ENCODE measurements around the gene GNAL. TPM values are rescaled to one million over a fixed set of nuclear protein-coding genes. Genes with fewer than 3 reads are reported as not detected.

Gene GNAL
- total and polyA plus RNA-seq, 4 donors, result 0.15 to 0.92 (median 0.72) TPM

DNA sequence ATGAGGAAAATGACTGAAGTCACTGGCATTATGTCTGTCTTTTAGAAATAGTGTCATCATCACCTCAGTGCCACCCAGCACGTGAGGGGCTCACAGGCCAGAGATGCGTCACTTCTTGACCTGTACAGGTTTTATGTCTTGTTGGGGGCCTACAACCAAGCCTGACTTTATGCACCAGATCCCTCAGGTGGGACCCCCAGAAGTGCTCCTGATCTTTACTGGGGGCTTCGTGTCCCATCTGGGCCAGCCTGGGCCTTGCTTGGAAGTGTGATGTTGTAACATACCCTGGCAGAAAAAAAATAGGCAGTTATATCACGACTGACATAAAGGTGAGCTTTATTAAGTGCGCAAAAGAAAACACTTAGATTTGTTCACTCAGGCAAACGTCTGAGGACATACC, 21.5 kb upstream of the GNAL start:
- no peak for DNase-seq (ENCODE audit: low spot score)
- Histone ChIP-seq H3K27ac (ENCODE audit: low read depth in 1 of 2, low read length in 2 of 2) (no peak overlapping the region), H3K36me3 (ENCODE audit: control insufficient read depth in 4 of 4, insufficient read depth in 3 of 4, low read depth in 1 of 4, low read length in 3 of 4) (no peaks in the 10 kb centered on the region), H3K9me3 (ENCODE audit: control insufficient read depth in 4 of 4, low read length in 3 of 4) (peaks cover 0 to under 1% (median 0%) of the 10 kb centered on the region in 4 donors), H3K9ac (ENCODE audit: low read depth in 1 of 2, low read length in 2 of 2) (no peak overlapping the region), H3K4me1 (ENCODE audit: control insufficient read depth in 4 of 4, insufficient read depth in 4 of 4, low read length in 3 of 4) (no peaks in the 10 kb centered on the region), H3K27me3 (ENCODE audit: control insufficient read depth in 4 of 4, insufficient read depth in 4 of 4, low read length in 3 of 4) (peaks cover 0 to under 1% (median 0%) of the 10 kb centered on the region in 4 donors), H3K4me3 (ENCODE audit: low read depth in 1 of 3, low read length in 3 of 3) (no peak overlapping the region)
- TF ChIP-seq, protein P1, sequence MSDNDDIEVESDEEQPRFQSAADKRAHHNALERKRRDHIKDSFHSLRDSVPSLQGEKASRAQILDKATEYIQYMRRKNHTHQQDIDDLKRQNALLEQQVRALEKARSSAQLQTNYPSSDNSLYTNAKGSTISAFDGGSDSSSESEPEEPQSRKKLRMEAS (IDR thresholded peaks at IDR 0.05), result no peak
- no peak for TF ChIP-seq GABPA (IDR thresholded peaks at IDR 0.05 in 1 of 2, conservative IDR thresholded peaks at IDR 0.05 in 1 of 2)
- no peak for TF ChIP-seq FOXA2 (IDR thresholded peaks at IDR 0.05)
- TF ChIP-seq RAD21 (IDR thresholded peaks at IDR 0.05), result no peak
- no peak for TF ChIP-seq HNF4A (conservative IDR thresholded peaks at IDR 0.05)
- TF ChIP-seq, protein P2, sequence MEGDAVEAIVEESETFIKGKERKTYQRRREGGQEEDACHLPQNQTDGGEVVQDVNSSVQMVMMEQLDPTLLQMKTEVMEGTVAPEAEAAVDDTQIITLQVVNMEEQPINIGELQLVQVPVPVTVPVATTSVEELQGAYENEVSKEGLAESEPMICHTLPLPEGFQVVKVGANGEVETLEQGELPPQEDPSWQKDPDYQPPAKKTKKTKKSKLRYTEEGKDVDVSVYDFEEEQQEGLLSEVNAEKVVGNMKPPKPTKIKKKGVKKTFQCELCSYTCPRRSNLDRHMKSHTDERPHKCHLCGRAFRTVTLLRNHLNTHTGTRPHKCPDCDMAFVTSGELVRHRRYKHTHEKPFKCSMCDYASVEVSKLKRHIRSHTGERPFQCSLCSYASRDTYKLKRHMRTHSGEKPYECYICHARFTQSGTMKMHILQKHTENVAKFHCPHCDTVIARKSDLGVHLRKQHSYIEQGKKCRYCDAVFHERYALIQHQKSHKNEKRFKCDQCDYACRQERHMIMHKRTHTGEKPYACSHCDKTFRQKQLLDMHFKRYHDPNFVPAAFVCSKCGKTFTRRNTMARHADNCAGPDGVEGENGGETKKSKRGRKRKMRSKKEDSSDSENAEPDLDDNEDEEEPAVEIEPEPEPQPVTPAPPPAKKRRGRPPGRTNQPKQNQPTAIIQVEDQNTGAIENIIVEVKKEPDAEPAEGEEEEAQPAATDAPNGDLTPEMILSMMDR (IDR thresholded peaks at IDR 0.05; ENCODE audit: low read depth, low read length, missing input control), result no peak
- no peak for TF ChIP-seq YY1 (IDR thresholded peaks at IDR 0.05)
- TF ChIP-seq FOXA1 (IDR thresholded peaks at IDR 0.05), result no peak
- TF ChIP-seq, protein P3, sequence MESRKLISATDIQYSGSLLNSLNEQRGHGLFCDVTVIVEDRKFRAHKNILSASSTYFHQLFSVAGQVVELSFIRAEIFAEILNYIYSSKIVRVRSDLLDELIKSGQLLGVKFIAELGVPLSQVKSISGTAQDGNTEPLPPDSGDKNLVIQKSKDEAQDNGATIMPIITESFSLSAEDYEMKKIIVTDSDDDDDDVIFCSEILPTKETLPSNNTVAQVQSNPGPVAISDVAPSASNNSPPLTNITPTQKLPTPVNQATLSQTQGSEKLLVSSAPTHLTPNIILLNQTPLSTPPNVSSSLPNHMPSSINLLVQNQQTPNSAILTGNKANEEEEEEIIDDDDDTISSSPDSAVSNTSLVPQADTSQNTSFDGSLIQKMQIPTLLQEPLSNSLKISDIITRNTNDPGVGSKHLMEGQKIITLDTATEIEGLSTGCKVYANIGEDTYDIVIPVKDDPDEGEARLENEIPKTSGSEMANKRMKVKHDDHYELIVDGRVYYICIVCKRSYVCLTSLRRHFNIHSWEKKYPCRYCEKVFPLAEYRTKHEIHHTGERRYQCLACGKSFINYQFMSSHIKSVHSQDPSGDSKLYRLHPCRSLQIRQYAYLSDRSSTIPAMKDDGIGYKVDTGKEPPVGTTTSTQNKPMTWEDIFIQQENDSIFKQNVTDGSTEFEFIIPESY (IDR thresholded peaks at IDR 0.05), result no peak
- 80% methylated on average over 6 of the region's 6 CpGs for WGBS

GRCh38 chr18:11668441-11669169, 20.5 kb upstream of the GNAL start:
- H3K36me3 ChIP-seq (ENCODE audit: control insufficient read depth in 4 of 4, insufficient read depth in 3 of 4, low read depth in 1 of 4, low read length in 3 of 4), result no peaks in the 10 kb centered on the region
- WGBS, result 55% methylated on average over 10 of the region's 10 CpGs
- H3K27ac ChIP-seq (ENCODE audit: low read depth in 1 of 2, low read length in 2 of 2), result no peak overlapping the region
- no peak overlapping the region for H3K4me3 ChIP-seq (ENCODE audit: low read depth in 1 of 3, low read length in 3 of 3)
- peaks cover 0 to 2% (median 0%) of the 10 kb centered on the region in 4 donors for H3K27me3 ChIP-seq (ENCODE audit: control insufficient read depth in 4 of 4, insufficient read depth in 4 of 4, low read length in 3 of 4)
- TF ChIP-seq, protein P4, sequence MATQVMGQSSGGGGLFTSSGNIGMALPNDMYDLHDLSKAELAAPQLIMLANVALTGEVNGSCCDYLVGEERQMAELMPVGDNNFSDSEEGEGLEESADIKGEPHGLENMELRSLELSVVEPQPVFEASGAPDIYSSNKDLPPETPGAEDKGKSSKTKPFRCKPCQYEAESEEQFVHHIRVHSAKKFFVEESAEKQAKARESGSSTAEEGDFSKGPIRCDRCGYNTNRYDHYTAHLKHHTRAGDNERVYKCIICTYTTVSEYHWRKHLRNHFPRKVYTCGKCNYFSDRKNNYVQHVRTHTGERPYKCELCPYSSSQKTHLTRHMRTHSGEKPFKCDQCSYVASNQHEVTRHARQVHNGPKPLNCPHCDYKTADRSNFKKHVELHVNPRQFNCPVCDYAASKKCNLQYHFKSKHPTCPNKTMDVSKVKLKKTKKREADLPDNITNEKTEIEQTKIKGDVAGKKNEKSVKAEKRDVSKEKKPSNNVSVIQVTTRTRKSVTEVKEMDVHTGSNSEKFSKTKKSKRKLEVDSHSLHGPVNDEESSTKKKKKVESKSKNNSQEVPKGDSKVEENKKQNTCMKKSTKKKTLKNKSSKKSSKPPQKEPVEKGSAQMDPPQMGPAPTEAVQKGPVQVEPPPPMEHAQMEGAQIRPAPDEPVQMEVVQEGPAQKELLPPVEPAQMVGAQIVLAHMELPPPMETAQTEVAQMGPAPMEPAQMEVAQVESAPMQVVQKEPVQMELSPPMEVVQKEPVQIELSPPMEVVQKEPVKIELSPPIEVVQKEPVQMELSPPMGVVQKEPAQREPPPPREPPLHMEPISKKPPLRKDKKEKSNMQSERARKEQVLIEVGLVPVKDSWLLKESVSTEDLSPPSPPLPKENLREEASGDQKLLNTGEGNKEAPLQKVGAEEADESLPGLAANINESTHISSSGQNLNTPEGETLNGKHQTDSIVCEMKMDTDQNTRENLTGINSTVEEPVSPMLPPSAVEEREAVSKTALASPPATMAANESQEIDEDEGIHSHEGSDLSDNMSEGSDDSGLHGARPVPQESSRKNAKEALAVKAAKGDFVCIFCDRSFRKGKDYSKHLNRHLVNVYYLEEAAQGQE (IDR thresholded peaks at IDR 0.05), result no peak
- TF ChIP-seq FOXA2 (IDR thresholded peaks at IDR 0.05) (no peak), JUND (IDR thresholded peaks at IDR 0.05) (no peak), HNF4A (conservative IDR thresholded peaks at IDR 0.05) (no peak), YY1 (IDR thresholded peaks at IDR 0.05) (no peak), EGR1 (IDR thresholded peaks at IDR 0.05; ENCODE audit: low read depth in 2 of 2) (no peak), TAF1 (conservative IDR thresholded peaks at IDR 0.05) (no peak), HNF4G (IDR thresholded peaks at IDR 0.05) (no peak), RAD21 (IDR thresholded peaks at IDR 0.05) (no peak), ATF3 (IDR thresholded peaks at IDR 0.05) (no peak), RXRA (IDR thresholded peaks at IDR 0.05) (no peak), GABPA (IDR thresholded peaks at IDR 0.05 in 1 of 2, conservative IDR thresholded peaks at IDR 0.05 in 1 of 2) (no peak), NR2F2 (IDR thresholded peaks at IDR 0.05) (no peak)
- TF ChIP-seq, protein P1 (IDR thresholded peaks at IDR 0.05), result no peak
- TF ChIP-seq, protein P2 (IDR thresholded peaks at IDR 0.05; ENCODE audit: low read depth, low read length, missing input control), result no peak
- TF ChIP-seq, protein P3 (IDR thresholded peaks at IDR 0.05), result no peak
- no peaks in the 10 kb centered on the region for H3K9me3 ChIP-seq (ENCODE audit: control insufficient read depth in 4 of 4, low read length in 3 of 4)
- DNase-seq (ENCODE audit: low spot score), result no peak
- no peaks in the 10 kb centered on the region for H3K4me1 ChIP-seq (ENCODE audit: control insufficient read depth in 4 of 4, insufficient read depth in 4 of 4, low read length in 3 of 4)
- no peak overlapping the region for H3K9ac ChIP-seq (ENCODE audit: low read depth in 1 of 2, low read length in 2 of 2)

Measured in liver (tissue), 9 donors.